ENCODE data around the gene CTXN3.

The CTXN3 gene

DNA sequence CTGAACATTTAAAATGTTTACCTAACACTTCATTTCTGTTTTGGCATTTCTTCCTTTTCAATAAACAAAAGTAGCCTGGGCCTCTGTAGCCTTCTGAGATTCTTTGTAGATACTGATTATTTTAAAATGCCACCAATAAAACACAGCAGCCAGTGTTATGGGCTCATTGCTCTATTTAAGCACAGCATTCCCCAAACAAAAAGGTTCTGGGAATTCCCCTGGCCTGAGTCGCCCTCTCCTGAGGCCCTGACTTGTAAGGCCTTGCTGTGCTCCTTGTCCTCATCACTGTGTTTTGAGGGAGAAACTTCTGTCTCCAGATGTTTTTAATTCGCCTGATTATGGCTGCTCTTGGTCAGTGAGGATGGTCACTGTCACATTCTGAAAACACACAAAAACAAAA lies 33.0 kb upstream of the CTXN3 start:
- Histone ChIP-seq H3K27ac (no peak overlapping the region), H3K36me3 (no peaks in the 10 kb centered on the region)

DNA sequence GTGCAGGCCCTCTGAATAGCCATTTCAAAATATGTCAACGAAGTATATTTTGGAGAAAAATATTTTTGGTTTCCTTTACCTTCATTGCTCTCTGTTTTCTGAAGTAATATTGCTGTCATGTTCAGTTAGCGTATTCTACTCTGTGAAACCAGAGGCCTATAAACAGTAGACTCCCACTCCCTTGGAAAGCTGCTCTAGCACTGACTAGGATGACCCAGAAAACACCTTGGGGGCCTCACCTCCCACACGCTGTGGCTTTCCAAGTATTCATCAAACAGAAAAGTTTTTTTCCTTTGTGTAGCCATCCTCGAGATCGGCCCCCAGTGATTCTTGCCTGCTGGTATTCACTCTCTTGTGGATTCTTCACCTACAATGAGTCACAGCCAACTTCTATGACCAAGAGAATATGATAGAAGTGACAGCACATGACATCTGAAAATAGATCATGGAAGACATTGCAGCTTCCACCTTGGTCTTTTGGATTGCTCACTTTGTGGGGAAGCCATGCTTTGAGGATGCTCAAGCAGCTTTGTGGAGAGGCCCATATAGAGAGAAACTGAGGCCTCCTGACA lies 28.9 kb upstream of the CTXN3 start:
- Histone ChIP-seq H3K4me1 (ENCODE audit: control insufficient read depth in 1 of 2, insufficient read depth in 1 of 2, low read depth in 1 of 2, low read length in 1 of 2) (no peaks in the 10 kb centered on the region), H3K27me3 (no peaks in the 10 kb centered on the region), H3K36me3 (no peaks in the 10 kb centered on the region), H3K9me3 (no peaks in the 10 kb centered on the region), H3K27ac (no peak overlapping the region), H3K4me3 (ENCODE audit: low read depth in 1 of 2, low read length in 1 of 2) (no peak overlapping the region)
- TF ChIP-seq, protein P1, sequence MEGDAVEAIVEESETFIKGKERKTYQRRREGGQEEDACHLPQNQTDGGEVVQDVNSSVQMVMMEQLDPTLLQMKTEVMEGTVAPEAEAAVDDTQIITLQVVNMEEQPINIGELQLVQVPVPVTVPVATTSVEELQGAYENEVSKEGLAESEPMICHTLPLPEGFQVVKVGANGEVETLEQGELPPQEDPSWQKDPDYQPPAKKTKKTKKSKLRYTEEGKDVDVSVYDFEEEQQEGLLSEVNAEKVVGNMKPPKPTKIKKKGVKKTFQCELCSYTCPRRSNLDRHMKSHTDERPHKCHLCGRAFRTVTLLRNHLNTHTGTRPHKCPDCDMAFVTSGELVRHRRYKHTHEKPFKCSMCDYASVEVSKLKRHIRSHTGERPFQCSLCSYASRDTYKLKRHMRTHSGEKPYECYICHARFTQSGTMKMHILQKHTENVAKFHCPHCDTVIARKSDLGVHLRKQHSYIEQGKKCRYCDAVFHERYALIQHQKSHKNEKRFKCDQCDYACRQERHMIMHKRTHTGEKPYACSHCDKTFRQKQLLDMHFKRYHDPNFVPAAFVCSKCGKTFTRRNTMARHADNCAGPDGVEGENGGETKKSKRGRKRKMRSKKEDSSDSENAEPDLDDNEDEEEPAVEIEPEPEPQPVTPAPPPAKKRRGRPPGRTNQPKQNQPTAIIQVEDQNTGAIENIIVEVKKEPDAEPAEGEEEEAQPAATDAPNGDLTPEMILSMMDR (IDR thresholded peaks at IDR 0.05): no peak

More for the DNA sequence above, 33.0 kb upstream of the CTXN3 start:
- TF ChIP-seq, protein P1 (IDR thresholded peaks at IDR 0.05): no peak
- Histone ChIP-seq H3K4me1 (ENCODE audit: control insufficient read depth in 1 of 2, insufficient read depth in 1 of 2, low read depth in 1 of 2, low read length in 1 of 2) (no peaks in the 10 kb centered on the region), H3K27me3 (no peaks in the 10 kb centered on the region), H3K9me3 (no peaks in the 10 kb centered on the region), H3K4me3 (ENCODE audit: low read depth in 1 of 2, low read length in 1 of 2) (no peak overlapping the region)

DNA sequence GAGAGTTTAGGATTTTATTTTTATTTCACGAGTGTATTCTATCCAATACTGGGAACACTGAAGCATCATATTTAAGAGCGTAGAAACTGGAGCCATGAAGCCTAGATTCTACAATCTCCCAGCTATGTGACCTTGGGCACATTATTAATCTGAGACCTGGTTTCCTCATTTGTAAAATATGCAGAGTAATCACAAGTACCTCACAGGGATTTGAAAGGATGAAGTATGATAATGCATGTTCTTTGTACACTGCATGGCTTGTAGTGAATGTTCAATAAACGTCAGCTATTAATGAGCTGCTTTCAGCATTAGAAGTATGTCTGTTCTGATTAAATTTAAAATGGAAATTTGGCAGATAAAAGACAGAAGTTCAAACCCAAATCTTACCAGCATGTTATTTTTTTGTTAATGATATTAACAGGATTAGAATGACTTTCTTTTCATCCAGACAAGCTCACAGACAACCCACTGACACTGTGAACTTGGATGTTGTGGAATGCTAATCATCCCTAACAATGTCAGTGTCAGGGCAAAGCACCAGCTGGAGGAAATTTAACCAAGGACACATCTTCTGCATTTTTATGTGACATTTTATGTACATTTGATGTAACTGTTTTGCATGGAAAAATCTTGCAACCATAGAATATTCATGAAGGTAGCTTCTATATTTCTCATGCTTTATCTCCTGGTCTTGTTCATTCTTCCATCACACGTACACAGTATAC lies 27.1 kb upstream of the CTXN3 start:
- Histone ChIP-seq H3K4me3 (ENCODE audit: low read depth in 1 of 2, low read length in 1 of 2) (no peak overlapping the region), H3K4me1 (ENCODE audit: control insufficient read depth in 1 of 2, insufficient read depth in 1 of 2, low read depth in 1 of 2, low read length in 1 of 2) (no peaks in the 10 kb centered on the region), H3K27ac (no peak overlapping the region), H3K9me3 (no peaks in the 10 kb centered on the region), H3K36me3 (no peaks in the 10 kb centered on the region), H3K27me3 (no peaks in the 10 kb centered on the region)
- TF ChIP-seq, protein P1 (IDR thresholded peaks at IDR 0.05): no peak

DNA sequence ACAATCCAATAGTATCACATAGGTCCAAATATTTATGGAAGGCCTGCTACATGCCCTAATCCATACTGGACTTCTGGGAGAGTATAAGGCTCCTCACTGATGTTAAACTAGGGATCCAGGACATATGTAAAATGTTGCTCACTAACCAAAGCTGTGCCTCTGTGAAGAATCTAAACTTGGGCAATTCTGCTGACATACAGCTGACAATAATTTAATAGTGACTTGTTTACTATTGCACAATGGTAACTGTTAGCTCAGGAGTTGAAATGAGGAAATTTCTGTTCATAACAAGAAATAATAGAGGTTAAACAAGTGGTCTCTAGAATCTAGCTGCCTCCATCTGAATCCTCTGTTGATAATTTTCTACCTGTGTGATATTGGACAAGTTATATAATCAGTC lies 14.9 kb upstream of the CTXN3 start:
- H3K4me3 ChIP-seq (ENCODE audit: low read depth in 1 of 2, low read length in 1 of 2): no peak overlapping the region
- H3K27ac ChIP-seq: no peak overlapping the region
- no peaks in the 10 kb centered on the region for H3K36me3 ChIP-seq
- H3K27me3 ChIP-seq: no peaks in the 10 kb centered on the region
- no peaks in the 10 kb centered on the region for H3K9me3 ChIP-seq
- TF ChIP-seq, protein P1 (IDR thresholded peaks at IDR 0.05): no peak
- no peaks in the 10 kb centered on the region for H3K4me1 ChIP-seq (ENCODE audit: control insufficient read depth in 1 of 2, insufficient read depth in 1 of 2, low read depth in 1 of 2, low read length in 1 of 2)

DNA sequence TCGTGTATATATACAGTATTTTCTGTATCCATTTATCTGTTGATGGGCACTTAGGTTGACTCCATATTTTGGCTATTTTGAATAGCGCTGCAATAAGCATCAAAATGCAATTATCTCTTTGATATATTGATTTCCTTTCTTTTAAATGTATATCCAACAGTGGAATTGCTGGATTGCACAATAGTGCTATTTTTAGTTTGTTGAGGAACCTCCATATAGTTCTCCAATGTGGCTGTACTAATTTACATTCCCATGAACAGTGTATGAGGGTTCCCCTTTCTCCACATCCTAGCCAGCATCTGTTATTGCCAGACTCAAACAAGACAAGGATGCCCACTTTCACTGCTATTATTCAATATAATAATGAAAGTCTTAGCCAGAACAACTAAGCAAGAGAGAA lies 9.1 kb upstream of the CTXN3 start:
- Histone ChIP-seq H3K27me3 (no peaks in the 10 kb centered on the region), H3K4me3 (ENCODE audit: low read depth in 1 of 2, low read length in 1 of 2) (no peak overlapping the region), H3K27ac (no peak overlapping the region), H3K9me3 (no peaks in the 10 kb centered on the region), H3K36me3 (no peaks in the 10 kb centered on the region), H3K4me1 (ENCODE audit: control insufficient read depth in 1 of 2, insufficient read depth in 1 of 2, low read depth in 1 of 2, low read length in 1 of 2) (no peaks in the 10 kb centered on the region)
- TF ChIP-seq, protein P1 (IDR thresholded peaks at IDR 0.05): no peak
